Stomach (tissue), 4 donors: Measurements from ENCODE around the gene POGZ.

Experiments used
- EP300 ChIP-seq: sonication (generic); formaldehyde crosslinking; IDR thresholded peaks from one replicate; pipeline ENCODE4 v1.6.1; 2017; ENCODE audit warnings: antibody characterized with exemption
- POLR2A ChIP-seq, 4 donors: fragments of 450-650 bp; IDR thresholded peaks; one replicate each; pipeline ENCODE4 v1.6.1; 2016; ENCODE audit warnings: antibody characterized with exemption in 4 of 4, control low read depth in 2 of 4, mild to moderate bottlenecking in 1 of 4, moderate library complexity in 1 of 4
- POLR2AphosphoS5 ChIP-seq, 3 donors: sonication (generic); formaldehyde crosslinking; IDR thresholded peaks; one replicate each; pipeline ENCODE4 v1.6.1; 2016; ENCODE audit warnings: antibody characterized with exemption in 3 of 3
- TF ChIP-seq, protein P1 (sequence below), 7 experiments: fragments of 450-650 bp in 4 of 7; fragments of 200-600 bp in 3 of 7; sonication (generic) in 3 of 7; IDR thresholded peaks; one replicate each; pipeline ENCODE4 v1.5.1; 2016 to 2019; ENCODE audit warnings: antibody characterized with exemption in 7 of 7, control low read depth in 2 of 7, mild to moderate bottlenecking in 1 of 7

GRCh38 chr1:151486557-151486956, 27.3 kb upstream of the POGZ start:
- TF ChIP-seq, protein P1, sequence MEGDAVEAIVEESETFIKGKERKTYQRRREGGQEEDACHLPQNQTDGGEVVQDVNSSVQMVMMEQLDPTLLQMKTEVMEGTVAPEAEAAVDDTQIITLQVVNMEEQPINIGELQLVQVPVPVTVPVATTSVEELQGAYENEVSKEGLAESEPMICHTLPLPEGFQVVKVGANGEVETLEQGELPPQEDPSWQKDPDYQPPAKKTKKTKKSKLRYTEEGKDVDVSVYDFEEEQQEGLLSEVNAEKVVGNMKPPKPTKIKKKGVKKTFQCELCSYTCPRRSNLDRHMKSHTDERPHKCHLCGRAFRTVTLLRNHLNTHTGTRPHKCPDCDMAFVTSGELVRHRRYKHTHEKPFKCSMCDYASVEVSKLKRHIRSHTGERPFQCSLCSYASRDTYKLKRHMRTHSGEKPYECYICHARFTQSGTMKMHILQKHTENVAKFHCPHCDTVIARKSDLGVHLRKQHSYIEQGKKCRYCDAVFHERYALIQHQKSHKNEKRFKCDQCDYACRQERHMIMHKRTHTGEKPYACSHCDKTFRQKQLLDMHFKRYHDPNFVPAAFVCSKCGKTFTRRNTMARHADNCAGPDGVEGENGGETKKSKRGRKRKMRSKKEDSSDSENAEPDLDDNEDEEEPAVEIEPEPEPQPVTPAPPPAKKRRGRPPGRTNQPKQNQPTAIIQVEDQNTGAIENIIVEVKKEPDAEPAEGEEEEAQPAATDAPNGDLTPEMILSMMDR (IDR thresholded peaks at IDR 0.05), result no peak
- TF ChIP-seq EP300 (no peak), POLR2AphosphoS5 (IDR thresholded peaks at IDR 0.05) (no peak), POLR2A (IDR thresholded peaks at IDR 0.05) (no peak)
